Liver (tissue), 9 donors: ENCODE results near the gene MSI2. TPM values are rescaled to one million over a fixed set of nuclear protein-coding genes. Genes with fewer than 3 reads are reported as not detected.

Experiments
- DNase-seq: peaks from one replicate; pipeline ENCODE4 v3.0.0-alpha.2; 2017; ENCODE audit warnings: low spot score
- H3K27ac ChIP-seq, 2 donors: one replicate each; pipeline ENCODE4 v1.7.0; 2013; ENCODE audit warnings: inconsistent platforms in 2 of 2, low read length in 2 of 2, control low read depth in 1 of 2, low read depth in 1 of 2, mild to moderate bottlenecking in 1 of 2
- H3K27me3 ChIP-seq, 4 donors: one replicate each; pipeline versions ENCODE4 v1.6.1 to v1.7.0; 2013; ENCODE audit warnings: low read length in 3 of 4, inconsistent platforms in 1 of 4, mild to moderate bottlenecking in 1 of 4, moderate library complexity in 1 of 4; ENCODE audit not compliant: control insufficient read depth in 4 of 4, insufficient read depth in 4 of 4
- H3K36me3 ChIP-seq, 4 donors: one replicate each; pipeline versions ENCODE4 v1.6.1 to v1.7.0; 2013; ENCODE audit warnings: low read length in 3 of 4, mild to moderate bottlenecking in 3 of 4, low read depth in 1 of 4, moderate library complexity in 1 of 4; ENCODE audit not compliant: control insufficient read depth in 4 of 4, insufficient read depth in 3 of 4
- H3K4me1 ChIP-seq, 4 donors: one replicate each; pipeline versions ENCODE4 v1.6.1 to v1.7.0; 2013; ENCODE audit warnings: low read length in 3 of 4, mild to moderate bottlenecking in 3 of 4, moderate library complexity in 1 of 4; ENCODE audit not compliant: control insufficient read depth in 4 of 4, insufficient read depth in 4 of 4
- H3K4me3 ChIP-seq, 3 donors: one replicate each; pipeline versions ENCODE4 v1.6.1 to v1.7.0; 2013; ENCODE audit warnings: low read length in 3 of 3, control low read depth in 1 of 3, low read depth in 1 of 3, mild to moderate bottlenecking in 1 of 3
- H3K9ac ChIP-seq, 2 donors: one replicate each; pipeline ENCODE4 v1.7.0; 2013; ENCODE audit warnings: low read length in 2 of 2, mild to moderate bottlenecking in 2 of 2, moderate library complexity in 2 of 2, control low read depth in 1 of 2, low read depth in 1 of 2
- H3K9me3 ChIP-seq, 4 donors: one replicate each; pipeline versions ENCODE4 v1.6.1 to v1.7.0; 2013; ENCODE audit warnings: low read length in 3 of 4; ENCODE audit not compliant: control insufficient read depth in 4 of 4
- EGR1 ChIP-seq, 2 donors: IDR thresholded peaks; 2 replicates each; pipeline ENCODE4 v1.6.1; 2016 to 2018; ENCODE audit warnings: antibody characterized with exemption in 2 of 2, low read depth in 2 of 2
- FOXA1 ChIP-seq: IDR thresholded peaks from 2 replicates; pipeline ENCODE4 v1.6.1; 2016; ENCODE audit warnings: antibody characterized with exemption
- FOXA2 ChIP-seq: IDR thresholded peaks from 2 replicates; pipeline ENCODE4 v1.6.1; 2016; ENCODE audit warnings: antibody characterized with exemption
- GABPA ChIP-seq, 2 donors: IDR thresholded peaks in 1 of 2; conservative IDR thresholded peaks in 1 of 2; 2 replicates each; pipeline ENCODE4 v1.6.1; 2016; ENCODE audit warnings: antibody characterized with exemption in 2 of 2, mild to moderate bottlenecking in 1 of 2, moderate library complexity in 1 of 2
- JUND ChIP-seq, 2 donors: IDR thresholded peaks; 2 replicates each; pipeline ENCODE4 v1.6.1; 2016; ENCODE audit warnings: antibody characterized with exemption in 2 of 2
- RAD21 ChIP-seq, 2 donors: IDR thresholded peaks; 2 replicates each; pipeline ENCODE4 v1.6.1; 2016; ENCODE audit warnings: antibody characterized with exemption in 2 of 2, mild to moderate bottlenecking in 2 of 2
- RXRA ChIP-seq, 2 donors: IDR thresholded peaks; 2 replicates each; pipeline ENCODE4 v1.6.1; 2017 to 2018; ENCODE audit warnings: antibody characterized with exemption in 2 of 2, mild to moderate bottlenecking in 1 of 2
- SP1 ChIP-seq: IDR thresholded peaks from 2 replicates; pipeline ENCODE4 v1.6.1; 2018; ENCODE audit warnings: antibody characterized with exemption, mild to moderate bottlenecking
- YY1 ChIP-seq: IDR thresholded peaks from 2 replicates; pipeline ENCODE4 v1.6.1; 2016; ENCODE audit warnings: antibody characterized with exemption, mild to moderate bottlenecking
- WGBS: extraction: QIAGEN DNeasy Blood & Tissue Kit; methylation state at CpG from one replicate; pipeline ENCODE4 v1.1.7; 2013; 5-methylcytosine and 5-hydroxymethylcytosine counted together
- polyA plus RNA-seq, 2 donors: library from polyadenylated mRNA; stranded (reverse) in 1 of 2; unstranded in 1 of 2; fragments of 200-250 nt in 1 of 2; fragments of >200 nt in 1 of 2; fragmentation: Nextera tagmentation in 1 of 2; extraction: Ambion mirVana in 1 of 2; gene quantifications; one replicate each; pipeline versions ENCODE4 v1.2.1 to v1.2.3, GENCODE V29; 2013 to 2015
- total RNA-seq, 2 donors: library from RNA; depleted of rRNA; stranded (reverse); fragments of >200 nt; gene quantifications; one replicate each; pipeline ENCODE4 v1.2.3, GENCODE V29; 2014
- TF ChIP-seq, protein P1 (sequence below): IDR thresholded peaks from 2 replicates; pipeline ENCODE4 v1.6.1; 2016; ENCODE audit warnings: antibody characterized with exemption
- TF ChIP-seq, protein P2 (sequence below): IDR thresholded peaks from 2 replicates; pipeline ENCODE4 v1.6.1; 2016; ENCODE audit warnings: antibody characterized with exemption, mild to moderate bottlenecking
- TF ChIP-seq, protein P3 (sequence below): IDR thresholded peaks from 2 replicates; pipeline ENCODE4 v1.6.1; 2016; ENCODE audit warnings: antibody characterized with exemption
- TF ChIP-seq, protein P4 (sequence below): fragments of 150-350 bp; IDR thresholded peaks from 2 replicates; pipeline ENCODE4 v1.5.1; 2017; ENCODE audit warnings: improper control_type of control experiment, low read depth, low read length; ENCODE audit not compliant: missing input control
- TF ChIP-seq, protein P5 (sequence below): IDR thresholded peaks from 2 replicates; pipeline ENCODE4 v1.6.1; 2016; ENCODE audit warnings: antibody characterized with exemption
- donor health status: healthy.
- donor health status: healthy.
- donor health status: healthy.
- donor health status: healthy.
- donor health status: healthy.

MSI2 gene
- total and polyA plus RNA-seq, 4 donors: 5.7 to 15.6 (median 9.2) TPM

DNA sequence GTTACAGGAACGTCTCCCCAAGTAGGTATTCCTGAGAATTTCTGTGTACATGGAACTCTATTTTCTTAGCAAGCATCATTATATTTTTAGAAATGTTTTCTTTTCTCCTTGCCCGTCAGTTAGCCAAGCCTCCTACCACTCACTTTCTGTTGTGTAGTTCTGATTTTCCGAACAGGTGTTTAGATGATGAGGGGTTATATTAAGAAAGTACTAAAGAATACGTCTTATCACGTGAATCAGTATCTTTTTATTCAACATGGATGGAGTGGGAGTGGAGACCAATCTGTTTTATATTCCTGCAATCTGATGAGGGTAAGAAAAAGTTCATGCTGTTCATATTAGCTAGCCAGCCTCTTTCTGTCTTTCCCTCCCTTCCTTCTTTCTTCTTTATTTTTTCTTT lies 29.4 kb downstream of the MSI2 start (continued):
- TF ChIP-seq, protein P1, sequence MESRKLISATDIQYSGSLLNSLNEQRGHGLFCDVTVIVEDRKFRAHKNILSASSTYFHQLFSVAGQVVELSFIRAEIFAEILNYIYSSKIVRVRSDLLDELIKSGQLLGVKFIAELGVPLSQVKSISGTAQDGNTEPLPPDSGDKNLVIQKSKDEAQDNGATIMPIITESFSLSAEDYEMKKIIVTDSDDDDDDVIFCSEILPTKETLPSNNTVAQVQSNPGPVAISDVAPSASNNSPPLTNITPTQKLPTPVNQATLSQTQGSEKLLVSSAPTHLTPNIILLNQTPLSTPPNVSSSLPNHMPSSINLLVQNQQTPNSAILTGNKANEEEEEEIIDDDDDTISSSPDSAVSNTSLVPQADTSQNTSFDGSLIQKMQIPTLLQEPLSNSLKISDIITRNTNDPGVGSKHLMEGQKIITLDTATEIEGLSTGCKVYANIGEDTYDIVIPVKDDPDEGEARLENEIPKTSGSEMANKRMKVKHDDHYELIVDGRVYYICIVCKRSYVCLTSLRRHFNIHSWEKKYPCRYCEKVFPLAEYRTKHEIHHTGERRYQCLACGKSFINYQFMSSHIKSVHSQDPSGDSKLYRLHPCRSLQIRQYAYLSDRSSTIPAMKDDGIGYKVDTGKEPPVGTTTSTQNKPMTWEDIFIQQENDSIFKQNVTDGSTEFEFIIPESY: no peak
- TF ChIP-seq FOXA1 (no peak), RXRA (IDR thresholded peaks at IDR 0.05) (no peak), FOXA2 (no peak), RAD21 (IDR thresholded peaks at IDR 0.05) (no peak), YY1 (no peak)

DNA sequence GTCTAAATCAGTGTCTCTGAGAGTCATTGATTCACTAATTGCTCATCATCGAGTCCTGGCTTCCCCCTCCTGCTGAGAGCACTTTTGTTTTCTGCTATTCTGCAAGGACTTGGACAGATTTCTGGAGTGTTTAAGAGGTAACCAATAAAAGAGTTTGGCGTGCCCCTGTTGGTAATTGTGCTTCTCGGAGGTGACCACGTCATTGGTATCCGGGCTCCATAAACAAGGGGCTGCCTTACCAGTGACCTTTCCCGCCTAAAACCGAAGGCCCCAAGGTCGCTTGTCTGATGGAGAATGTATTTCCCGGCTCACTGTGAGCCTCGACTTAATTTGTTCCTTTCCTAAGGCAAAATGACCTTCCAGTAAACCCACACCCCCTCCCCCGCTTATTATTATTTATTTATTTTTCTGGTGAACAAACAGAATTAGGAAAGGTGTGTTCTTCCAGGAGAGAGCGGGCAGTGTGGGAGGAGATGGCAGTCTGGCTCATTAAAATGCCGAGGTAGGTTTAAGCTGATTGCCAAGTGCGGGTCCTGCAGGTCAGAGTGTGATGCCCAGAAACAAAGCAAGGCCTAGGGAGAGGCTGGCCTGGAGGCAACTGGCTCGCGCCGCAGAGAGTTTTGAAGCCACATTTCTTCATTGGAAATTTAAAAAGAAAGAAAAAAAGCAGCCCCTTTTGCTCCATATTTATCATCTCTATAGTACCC lies 30.2 kb downstream of the MSI2 start:
- no peak overlapping the region for H3K9ac ChIP-seq
- H3K4me1 ChIP-seq: peaks cover 0 to 3% (median 1%) of the 10 kb centered on the region in 4 donors
- no peak overlapping the region for H3K27ac ChIP-seq
- no peaks in the 10 kb centered on the region for H3K9me3 ChIP-seq
- DNase-seq: no peak
- peaks cover 0 to 2% (median 0%) of the 10 kb centered on the region in 4 donors for H3K36me3 ChIP-seq
- no peak overlapping the region for H3K4me3 ChIP-seq
- no peaks in the 10 kb centered on the region for H3K27me3 ChIP-seq
- 93% methylated on average over 17 of the region's 17 CpGs for WGBS
- TF ChIP-seq, protein P2, sequence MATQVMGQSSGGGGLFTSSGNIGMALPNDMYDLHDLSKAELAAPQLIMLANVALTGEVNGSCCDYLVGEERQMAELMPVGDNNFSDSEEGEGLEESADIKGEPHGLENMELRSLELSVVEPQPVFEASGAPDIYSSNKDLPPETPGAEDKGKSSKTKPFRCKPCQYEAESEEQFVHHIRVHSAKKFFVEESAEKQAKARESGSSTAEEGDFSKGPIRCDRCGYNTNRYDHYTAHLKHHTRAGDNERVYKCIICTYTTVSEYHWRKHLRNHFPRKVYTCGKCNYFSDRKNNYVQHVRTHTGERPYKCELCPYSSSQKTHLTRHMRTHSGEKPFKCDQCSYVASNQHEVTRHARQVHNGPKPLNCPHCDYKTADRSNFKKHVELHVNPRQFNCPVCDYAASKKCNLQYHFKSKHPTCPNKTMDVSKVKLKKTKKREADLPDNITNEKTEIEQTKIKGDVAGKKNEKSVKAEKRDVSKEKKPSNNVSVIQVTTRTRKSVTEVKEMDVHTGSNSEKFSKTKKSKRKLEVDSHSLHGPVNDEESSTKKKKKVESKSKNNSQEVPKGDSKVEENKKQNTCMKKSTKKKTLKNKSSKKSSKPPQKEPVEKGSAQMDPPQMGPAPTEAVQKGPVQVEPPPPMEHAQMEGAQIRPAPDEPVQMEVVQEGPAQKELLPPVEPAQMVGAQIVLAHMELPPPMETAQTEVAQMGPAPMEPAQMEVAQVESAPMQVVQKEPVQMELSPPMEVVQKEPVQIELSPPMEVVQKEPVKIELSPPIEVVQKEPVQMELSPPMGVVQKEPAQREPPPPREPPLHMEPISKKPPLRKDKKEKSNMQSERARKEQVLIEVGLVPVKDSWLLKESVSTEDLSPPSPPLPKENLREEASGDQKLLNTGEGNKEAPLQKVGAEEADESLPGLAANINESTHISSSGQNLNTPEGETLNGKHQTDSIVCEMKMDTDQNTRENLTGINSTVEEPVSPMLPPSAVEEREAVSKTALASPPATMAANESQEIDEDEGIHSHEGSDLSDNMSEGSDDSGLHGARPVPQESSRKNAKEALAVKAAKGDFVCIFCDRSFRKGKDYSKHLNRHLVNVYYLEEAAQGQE: no peak
- no peak for TF ChIP-seq GABPA (IDR thresholded peaks at IDR 0.05 in 1 of 2, conservative IDR thresholded peaks at IDR 0.05 in 1 of 2)
- no peak for TF ChIP-seq SP1
- no peak for TF ChIP-seq JUND (IDR thresholded peaks at IDR 0.05)
- TF ChIP-seq RAD21 (IDR thresholded peaks at IDR 0.05): no peak
- TF ChIP-seq, protein P3, sequence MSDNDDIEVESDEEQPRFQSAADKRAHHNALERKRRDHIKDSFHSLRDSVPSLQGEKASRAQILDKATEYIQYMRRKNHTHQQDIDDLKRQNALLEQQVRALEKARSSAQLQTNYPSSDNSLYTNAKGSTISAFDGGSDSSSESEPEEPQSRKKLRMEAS: no peak
- TF ChIP-seq FOXA1: no peak
- TF ChIP-seq, protein P4, sequence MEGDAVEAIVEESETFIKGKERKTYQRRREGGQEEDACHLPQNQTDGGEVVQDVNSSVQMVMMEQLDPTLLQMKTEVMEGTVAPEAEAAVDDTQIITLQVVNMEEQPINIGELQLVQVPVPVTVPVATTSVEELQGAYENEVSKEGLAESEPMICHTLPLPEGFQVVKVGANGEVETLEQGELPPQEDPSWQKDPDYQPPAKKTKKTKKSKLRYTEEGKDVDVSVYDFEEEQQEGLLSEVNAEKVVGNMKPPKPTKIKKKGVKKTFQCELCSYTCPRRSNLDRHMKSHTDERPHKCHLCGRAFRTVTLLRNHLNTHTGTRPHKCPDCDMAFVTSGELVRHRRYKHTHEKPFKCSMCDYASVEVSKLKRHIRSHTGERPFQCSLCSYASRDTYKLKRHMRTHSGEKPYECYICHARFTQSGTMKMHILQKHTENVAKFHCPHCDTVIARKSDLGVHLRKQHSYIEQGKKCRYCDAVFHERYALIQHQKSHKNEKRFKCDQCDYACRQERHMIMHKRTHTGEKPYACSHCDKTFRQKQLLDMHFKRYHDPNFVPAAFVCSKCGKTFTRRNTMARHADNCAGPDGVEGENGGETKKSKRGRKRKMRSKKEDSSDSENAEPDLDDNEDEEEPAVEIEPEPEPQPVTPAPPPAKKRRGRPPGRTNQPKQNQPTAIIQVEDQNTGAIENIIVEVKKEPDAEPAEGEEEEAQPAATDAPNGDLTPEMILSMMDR: no peak
- TF ChIP-seq, protein P5, sequence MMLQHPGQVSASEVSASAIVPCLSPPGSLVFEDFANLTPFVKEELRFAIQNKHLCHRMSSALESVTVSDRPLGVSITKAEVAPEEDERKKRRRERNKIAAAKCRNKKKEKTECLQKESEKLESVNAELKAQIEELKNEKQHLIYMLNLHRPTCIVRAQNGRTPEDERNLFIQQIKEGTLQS: no peak
- TF ChIP-seq EGR1 (IDR thresholded peaks at IDR 0.05; ENCODE audit: low read depth in 2 of 2): no peak
